Muscle layer of colon (tissue), 2 donors: Measurements from ENCODE around the gene BCAM.
"Not testable (repeated sequence)": the region's sequence is repeated elsewhere in the genome, so short reads cannot be mapped to it uniquely, and the experiment has no call there.

Experiments used
- H3K27ac ChIP-seq: one replicate; pipeline ENCODE4 v1.7.0; 2013; ENCODE audit warnings: low read depth, mild to moderate bottlenecking, low read length, moderate library complexity
- H3K27me3 ChIP-seq, 2 donors: one replicate each; pipeline ENCODE4 v1.7.0; 2013; ENCODE audit warnings: low read length in 2 of 2, mild to moderate bottlenecking in 2 of 2; ENCODE audit not compliant: insufficient read depth in 2 of 2, control insufficient read depth in 1 of 2
- H3K36me3 ChIP-seq: one replicate; pipeline ENCODE4 v1.7.0; 2013; ENCODE audit warnings: mild to moderate bottlenecking, low read length; ENCODE audit not compliant: insufficient read depth
- H3K4me1 ChIP-seq: one replicate; pipeline ENCODE4 v1.7.0; 2013; ENCODE audit warnings: mild to moderate bottlenecking, low read length; ENCODE audit not compliant: insufficient read depth
- H3K4me3 ChIP-seq, 2 donors: one replicate each; pipeline ENCODE4 v1.7.0; 2013; ENCODE audit warnings: low read length in 2 of 2, low read depth in 1 of 2, mild to moderate bottlenecking in 1 of 2, moderate library complexity in 1 of 2
- H3K9ac ChIP-seq: one replicate; pipeline ENCODE4 v1.7.0; 2013; ENCODE audit warnings: low read length
- H3K9me3 ChIP-seq: one replicate; pipeline ENCODE4 v1.7.0; 2013; ENCODE audit warnings: mild to moderate bottlenecking, low read length
- donor health status: abdominal sarcoma.
- donor health status: Adenocarcinoma of cecum.

The BCAM gene

GRCh38 chr19:44820648-44821609 lies 12.0 kb downstream of the BCAM start:
- Histone ChIP-seq H3K9ac (no peak overlapping the region), H3K27ac (no peak overlapping the region)

GRCh38 chr19:44822177-44822576 lies 13.3 kb downstream of the BCAM start:
- H3K36me3 ChIP-seq = no peaks in the 10 kb centered on the region
- no peak overlapping the region for H3K9ac ChIP-seq
- no peaks in the 10 kb centered on the region for H3K9me3 ChIP-seq
- H3K4me1 ChIP-seq = no peaks in the 10 kb centered on the region
- no peak overlapping the region for H3K27ac ChIP-seq
- no peaks in the 10 kb centered on the region for H3K27me3 ChIP-seq
- H3K4me3 ChIP-seq = no peak overlapping the region

More at GRCh38 chr19:44820648-44821609, 12.0 kb downstream of the BCAM start:
- Histone ChIP-seq H3K4me1 (no peaks in the 10 kb centered on the region), H3K27me3 (no peaks in the 10 kb centered on the region), H3K36me3 (no peaks in the 10 kb centered on the region), H3K4me3 (no peak overlapping the region), H3K9me3 (no peaks in the 10 kb centered on the region)

GRCh38 chr19:44822670-44823372 lies 13.9 kb downstream of the BCAM start:
- no peak overlapping the region for H3K4me3 ChIP-seq
- no peak overlapping the region for H3K27ac ChIP-seq
- H3K27me3 ChIP-seq = no peaks in the 10 kb centered on the region
- no peaks in the 10 kb centered on the region for H3K4me1 ChIP-seq
- no peaks in the 10 kb centered on the region for H3K36me3 ChIP-seq
- no peak overlapping the region for H3K9ac ChIP-seq
- no peaks in the 10 kb centered on the region for H3K9me3 ChIP-seq

DNA sequence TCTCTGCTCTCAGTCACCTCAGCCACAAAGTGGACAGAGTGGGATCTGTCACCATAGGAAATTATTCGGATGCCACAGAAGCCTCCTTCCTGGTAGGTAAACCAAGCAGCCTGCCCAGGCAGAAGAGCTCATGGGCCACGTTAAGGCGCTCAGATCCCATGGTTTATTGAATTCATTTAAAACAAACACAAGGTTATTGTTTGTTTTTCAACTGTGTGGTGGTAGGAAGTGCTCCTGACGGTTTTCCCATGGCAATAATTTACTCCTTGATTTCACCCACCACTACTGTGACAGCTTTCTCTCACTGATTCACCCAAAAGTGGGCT lies 14.4 kb downstream of the BCAM start:
- Histone ChIP-seq H3K27me3 (no peaks in the 10 kb centered on the region), H3K36me3 (no peaks in the 10 kb centered on the region), H3K4me1 (no peaks in the 10 kb centered on the region), H3K4me3 (no peak overlapping the region), H3K9me3 (no peaks in the 10 kb centered on the region), H3K27ac (no peak overlapping the region), H3K9ac (no peak overlapping the region)

GRCh38 chr19:44824761-44825160 lies 15.9 kb downstream of the BCAM start:
- H3K9me3 ChIP-seq = no peaks in the 10 kb centered on the region
- no peak overlapping the region for H3K9ac ChIP-seq
- no peaks in the 10 kb centered on the region for H3K27me3 ChIP-seq
- no peak overlapping the region for H3K4me3 ChIP-seq
- H3K4me1 ChIP-seq = no peaks in the 10 kb centered on the region
- no peak overlapping the region for H3K27ac ChIP-seq
- H3K36me3 ChIP-seq = no peaks in the 10 kb centered on the region

DNA sequence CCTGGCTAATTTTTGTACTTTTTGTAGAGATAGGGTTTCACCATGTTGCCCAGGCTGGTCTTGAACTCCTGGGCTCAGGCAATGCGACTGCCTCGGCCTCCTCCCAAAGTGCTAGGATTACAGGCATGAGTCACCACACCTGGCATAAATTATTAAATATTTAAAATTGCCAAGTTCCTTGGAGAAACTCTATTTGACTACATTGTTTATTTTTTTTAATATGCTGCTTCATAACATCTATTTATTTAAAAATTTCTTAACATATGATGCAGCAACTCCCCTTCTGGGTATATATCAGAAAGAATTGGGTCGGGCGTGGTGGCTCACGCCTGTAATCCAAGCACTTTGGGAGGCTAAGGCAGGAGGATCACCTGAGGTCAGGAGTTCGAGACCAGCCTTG lies 24.0 kb downstream of the BCAM start:
- not testable (repeated sequence) for H3K27me3 ChIP-seq, H3K4me3 ChIP-seq, H3K9ac ChIP-seq, H3K9me3 ChIP-seq, H3K27ac ChIP-seq, H3K4me1 ChIP-seq, H3K36me3 ChIP-seq

- not testable (repeated sequence) for H3K9ac ChIP-seq, H3K27me3 ChIP-seq, H3K9me3 ChIP-seq, H3K4me1 ChIP-seq, H3K27ac ChIP-seq, H3K4me3 ChIP-seq, H3K36me3 ChIP-seq
Observed at GRCh38 chr19:44834399-44834798, 25.5 kb downstream of the BCAM start.

DNA sequence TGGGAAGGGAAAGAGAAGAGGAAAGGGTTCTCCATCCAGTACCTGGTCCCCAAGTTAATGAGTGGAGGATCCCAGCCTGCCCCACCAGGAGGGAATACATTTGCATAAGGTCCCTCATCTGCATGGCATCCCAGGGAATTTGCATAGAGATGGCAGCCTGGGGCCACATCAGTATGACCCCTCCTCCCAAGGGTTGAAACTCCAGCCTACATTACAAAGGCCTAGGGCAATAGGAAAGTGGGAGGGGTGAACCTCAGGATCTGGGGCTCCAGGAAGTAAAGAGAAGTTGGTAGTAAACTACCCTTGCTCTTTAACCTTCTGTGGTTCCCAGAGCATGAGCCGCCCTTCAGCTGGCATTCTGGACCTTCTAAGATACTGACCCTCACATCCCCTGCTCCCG lies 30.4 kb downstream of the BCAM start:
- Histone ChIP-seq H3K4me1 (no peaks in the 10 kb centered on the region), H3K4me3 (no peak overlapping the region), H3K36me3 (no peaks in the 10 kb centered on the region), H3K27me3 (no peaks in the 10 kb centered on the region), H3K9ac (no peak overlapping the region), H3K9me3 (no peaks in the 10 kb centered on the region), H3K27ac (no peak overlapping the region)

DNA sequence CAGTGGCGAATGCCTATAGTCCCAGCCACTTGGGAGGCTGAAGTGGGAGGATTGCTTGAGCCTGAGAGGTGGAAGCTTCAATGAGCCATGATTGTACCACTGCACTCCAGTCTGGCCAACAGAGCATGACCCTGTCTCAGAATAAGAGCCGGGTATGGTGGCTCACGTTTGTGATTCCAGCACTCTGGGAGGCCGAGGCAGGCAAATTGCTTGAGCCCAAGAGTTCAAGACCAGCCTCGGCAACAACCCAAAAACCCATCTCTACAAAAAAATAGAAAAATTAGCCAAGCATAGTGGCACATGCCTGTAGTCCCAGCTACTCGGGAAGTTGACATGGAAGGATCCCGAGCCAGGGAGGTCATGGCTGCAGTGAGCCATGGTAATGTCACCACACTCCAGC lies 31.9 kb downstream of the BCAM start:
- no peak overlapping the region for H3K27ac ChIP-seq
- no peaks in the 10 kb centered on the region for H3K27me3 ChIP-seq
- H3K36me3 ChIP-seq = no peaks in the 10 kb centered on the region
- H3K4me3 ChIP-seq = no peak overlapping the region
- H3K9ac ChIP-seq = no peak overlapping the region
- peaks cover 8% of the 10 kb centered on the region for H3K4me1 ChIP-seq
- no peaks in the 10 kb centered on the region for H3K9me3 ChIP-seq

DNA sequence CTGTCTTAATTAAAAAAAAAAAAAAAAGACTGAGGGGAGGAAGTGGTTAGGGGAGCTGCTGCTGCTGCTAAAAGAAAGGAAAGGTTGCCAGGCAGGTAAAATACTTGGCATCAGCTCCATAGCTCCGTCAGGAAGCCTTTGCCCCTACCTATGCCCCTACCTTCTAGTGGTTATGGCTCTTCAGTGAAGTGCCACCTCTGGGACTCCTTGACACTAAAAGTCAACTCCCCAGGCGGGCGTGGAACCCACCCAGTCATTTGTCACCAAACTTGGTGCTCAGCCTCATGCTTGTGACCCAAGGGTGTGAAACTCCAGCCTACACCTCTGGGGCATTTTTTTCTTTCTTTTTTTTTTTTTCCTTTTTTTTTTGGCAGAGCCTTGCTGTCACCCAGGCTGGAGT lies 32.3 kb downstream of the BCAM start:
- no peaks in the 10 kb centered on the region for H3K27me3 ChIP-seq
- no peaks in the 10 kb centered on the region for H3K9me3 ChIP-seq
- H3K27ac ChIP-seq = no peak overlapping the region
- peaks cover 8% of the 10 kb centered on the region for H3K4me1 ChIP-seq
- H3K4me3 ChIP-seq = no peak overlapping the region
- H3K36me3 ChIP-seq = no peaks in the 10 kb centered on the region
- no peak overlapping the region for H3K9ac ChIP-seq

GRCh38 chr19:44845286-44845611 lies 36.3 kb downstream of the BCAM start:
- peaks cover 28% of the 10 kb centered on the region for H3K4me1 ChIP-seq
- no peaks in the 10 kb centered on the region for H3K36me3 ChIP-seq
- H3K9ac ChIP-seq = no peak overlapping the region
- no peak overlapping the region for H3K27ac ChIP-seq
- no peaks in the 10 kb centered on the region for H3K27me3 ChIP-seq
- peak overlapping the region in 1 of 2 donors; percentile 58 for H3K4me3 ChIP-seq
- no peaks in the 10 kb centered on the region for H3K9me3 ChIP-seq
